ENCODE results near the gene C4orf50. TPM values are rescaled to one million over a fixed set of nuclear protein-coding genes. Genes with fewer than 3 reads are reported as not detected.

Gene C4orf50
- total and polyA plus RNA-seq, 2 donors (not counting 1 experiment from before 2014, with no cell fraction given), result 0.02 TPM; not detected in 1

DNA sequence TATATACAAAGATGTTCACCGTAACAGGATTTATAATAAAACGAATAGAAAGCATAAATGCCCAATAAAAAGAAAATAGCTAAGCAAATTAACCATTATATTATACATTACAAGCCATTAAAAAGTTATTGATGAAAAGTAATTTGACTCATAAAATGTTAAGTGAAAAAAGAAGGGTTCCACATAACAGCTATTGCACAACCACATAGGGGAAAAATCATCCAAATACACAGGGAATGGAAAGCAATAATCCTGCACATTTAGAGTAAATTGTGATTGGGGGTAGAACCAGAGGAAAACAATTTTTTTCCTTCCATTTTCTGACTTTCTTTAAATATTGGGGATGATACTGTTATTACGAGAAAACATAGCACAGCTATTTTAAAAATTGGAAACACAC is 163.3 kb downstream of the C4orf50 start:
- Histone ChIP-seq H3K4me1 (ENCODE audit: control insufficient read depth in 2 of 2, insufficient read depth in 2 of 2, low read length in 2 of 2) (no peaks in the 10 kb centered on the region), H3K9ac (ENCODE audit: low read length) (no peak overlapping the region), H3K4me3 (ENCODE audit: control extremely low read depth in 1 of 5, extremely low read depth in 1 of 5, insufficient read depth in 1 of 5, low read depth in 2 of 5, low read length in 4 of 5) (no peak overlapping the region), H3K9me3 (ENCODE audit: control extremely low read depth in 1 of 3, control insufficient read depth in 2 of 3, insufficient read depth in 1 of 3, low read length in 2 of 3) (peaks cover 0 to 18% (median 0%) of the 10 kb centered on the region in 3 donors), H2AFZ (ENCODE audit: insufficient read depth, low read depth, low read length, poor library complexity, severe bottlenecking) (no peak overlapping the region), H3K79me2 (ENCODE audit: control insufficient read depth, insufficient read depth, low read length) (no peaks in the 10 kb centered on the region), H3K27ac (ENCODE audit: low read length in 2 of 2) (no peak overlapping the region), H4K20me1 (ENCODE audit: control insufficient read depth, insufficient read depth, low read length, poor library complexity, severe bottlenecking) (no peaks in the 10 kb centered on the region), H3K4me2 (replicated peaks; ENCODE audit: low read depth, low read length, poor library complexity, severe bottlenecking) (no peak overlapping the region), H3K27me3 (replicated peaks in 1 of 4; ENCODE audit: control extremely low read depth in 1 of 4, control insufficient read depth in 3 of 4, insufficient read depth in 4 of 4, low read length in 3 of 4) (no peaks in the 10 kb centered on the region), H3K36me3 (replicated peaks in 1 of 2; ENCODE audit: control extremely low read depth in 1 of 2, control insufficient read depth in 1 of 2, extremely low read depth in 1 of 2, insufficient read depth in 2 of 2, low read length in 1 of 2) (no peaks in the 10 kb centered on the region)
- ChIA-PET POLR2A (no interaction called here), CTCF (no interaction called here)
- DNase-seq, result no peak
- Mint-ChIP-seq H3K27me3 (no peaks in the 10 kb centered on the region), H3K4me3 (no peak overlapping the region), H3K27ac (no peak overlapping the region), H3K4me1 (no peaks in the 10 kb centered on the region), H3K9me3 (ENCODE audit: insufficient read depth) (no peaks in the 10 kb centered on the region)
- no peak for TF ChIP-seq CTCF (IDR thresholded peaks at IDR 0.05)
- no peak for TF ChIP-seq EZH2 (IDR thresholded peaks at IDR 0.05; ENCODE audit: borderline replicate concordance, insufficient read depth, low read depth, low read length, poor library complexity, severe bottlenecking)
- intact Hi-C loops (cut with micrococcal nuclease), result no loop called here
- no peak for ATAC-seq (ENCODE audit: low read depth)
- WGBS (ENCODE audit: insufficient coverage), result no CpG with 5 or more reads among the region's 3 CpGs

DNA sequence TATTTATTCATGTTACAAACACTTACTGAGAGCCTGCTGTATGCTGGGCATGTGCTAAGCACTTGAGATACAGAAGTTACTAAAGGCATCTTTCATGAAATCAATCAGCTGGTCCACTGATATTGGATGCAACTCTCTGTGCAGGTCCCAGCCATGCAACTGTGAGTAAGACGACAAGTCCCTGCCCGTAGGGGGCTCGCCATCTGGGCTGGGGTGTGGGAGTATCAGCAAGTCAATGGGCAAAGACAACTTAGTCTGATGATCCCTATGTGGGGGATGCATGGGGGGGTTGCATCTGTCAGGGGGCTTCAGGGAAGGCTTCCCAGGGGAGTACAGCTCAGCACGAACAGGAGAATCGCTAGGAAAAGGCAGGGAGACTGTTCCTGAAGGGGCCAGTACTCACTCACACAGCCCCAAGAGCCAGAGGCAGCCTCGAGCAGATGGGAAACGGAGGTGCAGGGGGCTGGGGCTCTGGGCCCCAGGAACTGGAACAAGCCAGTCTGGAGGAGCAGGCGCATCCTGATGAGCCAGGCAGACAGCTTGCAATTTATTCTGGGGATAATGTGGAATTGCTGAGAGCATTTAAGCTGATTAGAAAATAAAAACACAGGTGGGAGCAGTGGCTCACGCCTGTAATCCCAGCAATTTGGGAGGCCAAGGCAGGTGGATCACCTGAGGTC is 165.6 kb downstream of the C4orf50 start:
- Histone ChIP-seq H3K27ac (ENCODE audit: low read length in 2 of 2) (no peak overlapping the region), H3K27me3 (replicated peaks in 1 of 4; ENCODE audit: control extremely low read depth in 1 of 4, control insufficient read depth in 3 of 4, insufficient read depth in 4 of 4, low read length in 3 of 4) (no peaks in the 10 kb centered on the region), H3K79me2 (ENCODE audit: control insufficient read depth, insufficient read depth, low read length) (no peaks in the 10 kb centered on the region), H3K9ac (ENCODE audit: low read length) (no peak overlapping the region), H3K4me3 (ENCODE audit: control extremely low read depth in 1 of 5, extremely low read depth in 1 of 5, insufficient read depth in 1 of 5, low read depth in 2 of 5, low read length in 4 of 5) (no peak overlapping the region), H2AFZ (ENCODE audit: insufficient read depth, low read depth, low read length, poor library complexity, severe bottlenecking) (no peak overlapping the region), H3K4me1 (ENCODE audit: control insufficient read depth in 2 of 2, insufficient read depth in 2 of 2, low read length in 2 of 2) (no peaks in the 10 kb centered on the region), H3K36me3 (replicated peaks in 1 of 2; ENCODE audit: control extremely low read depth in 1 of 2, control insufficient read depth in 1 of 2, extremely low read depth in 1 of 2, insufficient read depth in 2 of 2, low read length in 1 of 2) (no peaks in the 10 kb centered on the region), H3K9me3 (ENCODE audit: control extremely low read depth in 1 of 3, control insufficient read depth in 2 of 3, insufficient read depth in 1 of 3, low read length in 2 of 3) (peaks cover 0 to 7% (median 0%) of the 10 kb centered on the region in 3 donors), H4K20me1 (ENCODE audit: control insufficient read depth, insufficient read depth, low read length, poor library complexity, severe bottlenecking) (no peaks in the 10 kb centered on the region), H3K4me2 (replicated peaks; ENCODE audit: low read depth, low read length, poor library complexity, severe bottlenecking) (no peak overlapping the region)
- DNase-seq (no peak), ATAC-seq (ENCODE audit: low read depth) (no peak)
- H3K9me3 Mint-ChIP-seq (ENCODE audit: insufficient read depth), result no peaks in the 10 kb centered on the region
- no peak overlapping the region for H3K4me3 Mint-ChIP-seq
- H3K27ac Mint-ChIP-seq, result no peak overlapping the region
- intact Hi-C loops (cut with micrococcal nuclease), result no loop called here
- no peaks in the 10 kb centered on the region for H3K4me1 Mint-ChIP-seq
- H3K27me3 Mint-ChIP-seq, result no peaks in the 10 kb centered on the region
- POLR2A ChIA-PET, result no interaction called here
- TF ChIP-seq CTCF (IDR thresholded peaks at IDR 0.05) (no peak), EZH2 (IDR thresholded peaks at IDR 0.05; ENCODE audit: borderline replicate concordance, insufficient read depth, low read depth, low read length, poor library complexity, severe bottlenecking) (no peak)
- CTCF ChIA-PET, result no interaction called here
- 87% methylated on average over 9 of the region's 9 CpGs for whole genome bisulfite sequencing (ENCODE audit: insufficient coverage)
